ENCODE measurements around the gene CDK5RAP2.

The CDK5RAP2 gene

GRCh38 chr9:120433701-120434100 lies 146.3 kb downstream of the CDK5RAP2 start:
- Histone ChIP-seq H3K27ac (peak overlapping the region in 1 of 2 donors; percentile 48), H3K4me3 (no peak overlapping the region)
- TF ChIP-seq CTCF (IDR thresholded peaks at IDR 0.05) = no peak
- no peak for DNase-seq (ENCODE audit: low spot score)

- Histone ChIP-seq H3K27ac (no peak overlapping the region), H3K4me3 (no peak overlapping the region)
- no peak for TF ChIP-seq CTCF (IDR thresholded peaks at IDR 0.05)
- no peak for DNase-seq (ENCODE audit: low spot score)
Measured at GRCh38 chr9:120432600-120432999, 147.4 kb downstream of the CDK5RAP2 start.

DNA sequence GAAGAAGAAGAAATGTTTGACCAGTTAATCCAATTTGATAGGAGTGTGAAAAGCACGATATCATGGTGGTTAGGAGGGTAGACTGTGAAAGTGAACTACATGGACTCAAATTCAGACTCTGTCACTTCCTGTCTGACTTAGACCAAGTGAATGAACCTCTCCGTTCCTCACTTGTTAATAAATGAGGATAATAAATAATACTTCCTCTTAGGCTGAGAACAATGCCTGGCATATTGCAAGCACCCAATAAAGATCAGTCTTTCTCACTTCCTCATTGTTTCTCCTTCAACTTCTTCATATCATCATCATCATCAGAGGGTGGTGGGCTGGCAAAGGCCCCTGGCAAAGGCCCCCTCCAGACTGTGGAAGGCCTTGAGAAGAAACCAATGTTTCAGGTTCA lies 148.7 kb downstream of the CDK5RAP2 start:
- H3K27ac ChIP-seq = no peak overlapping the region

GRCh38 chr9:120424248-120424647 lies 155.7 kb downstream of the CDK5RAP2 start:
- TF ChIP-seq CTCF (IDR thresholded peaks at IDR 0.05) = no peak
- Histone ChIP-seq H3K27ac (no peak overlapping the region), H3K4me3 (no peak overlapping the region)
- DNase-seq (ENCODE audit: low spot score) = no peak

More for the DNA sequence above, 148.7 kb downstream of the CDK5RAP2 start:
- no peak for DNase-seq (ENCODE audit: low spot score)
- H3K4me3 ChIP-seq = no peak overlapping the region
- TF ChIP-seq CTCF (IDR thresholded peaks at IDR 0.05) = no peak

- no peak for DNase-seq (ENCODE audit: low spot score)
- no peak for TF ChIP-seq CTCF (IDR thresholded peaks at IDR 0.05)
- H3K4me3 ChIP-seq = no peak overlapping the region
- no peak overlapping the region for H3K27ac ChIP-seq
Measured at GRCh38 chr9:120423812-120424211, 156.2 kb downstream of the CDK5RAP2 start.

DNA sequence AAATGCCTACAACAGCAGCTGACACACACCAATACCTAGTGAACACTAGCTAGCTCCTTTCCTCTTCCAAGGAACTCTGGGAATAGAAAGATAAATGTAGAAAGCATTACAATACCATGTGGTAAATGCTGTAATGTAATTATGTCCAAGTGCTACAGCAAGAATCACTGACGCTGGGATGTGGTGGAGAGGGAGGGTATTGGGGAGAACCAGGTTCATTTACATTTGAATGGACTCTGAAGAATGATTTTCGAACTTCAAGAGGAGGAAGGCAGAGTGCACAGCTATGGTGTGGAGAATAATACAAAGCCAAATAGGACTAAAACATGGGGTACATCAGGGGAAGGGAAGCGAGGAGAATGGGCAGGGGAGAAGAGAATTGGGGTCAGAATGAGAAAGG lies 158.0 kb downstream of the CDK5RAP2 start:
- TF ChIP-seq CTCF (IDR thresholded peaks at IDR 0.05) = no peak
- Histone ChIP-seq H3K4me3 (no peak overlapping the region), H3K27ac (no peak overlapping the region)
- no peak for DNase-seq (ENCODE audit: low spot score)

GRCh38 chr9:120418315-120418714 lies 161.7 kb downstream of the CDK5RAP2 start:
- H3K4me3 ChIP-seq = no peak overlapping the region
- DNase-seq (ENCODE audit: low spot score) = no peak
- TF ChIP-seq CTCF (IDR thresholded peaks at IDR 0.05) = no peak
- H3K27ac ChIP-seq = no peak overlapping the region

Measured in coronary artery (tissue), 2 donors.